GM12801 (cell line): ENCODE data around the gene TBC1D22A.

Experiments used
- TF ChIP-seq, protein P1 (sequence below): IDR thresholded peaks from one replicate; pipeline ENCODE4 v1.5.1; 2011; ENCODE audit warnings: control low read depth; ENCODE audit not compliant: insufficient read length; ENCODE audit errors: extremely low read depth

TBC1D22A gene

GRCh38 chr22:47207387-47207786, 444.9 kb downstream of the TBC1D22A start:
- TF ChIP-seq, protein P1, sequence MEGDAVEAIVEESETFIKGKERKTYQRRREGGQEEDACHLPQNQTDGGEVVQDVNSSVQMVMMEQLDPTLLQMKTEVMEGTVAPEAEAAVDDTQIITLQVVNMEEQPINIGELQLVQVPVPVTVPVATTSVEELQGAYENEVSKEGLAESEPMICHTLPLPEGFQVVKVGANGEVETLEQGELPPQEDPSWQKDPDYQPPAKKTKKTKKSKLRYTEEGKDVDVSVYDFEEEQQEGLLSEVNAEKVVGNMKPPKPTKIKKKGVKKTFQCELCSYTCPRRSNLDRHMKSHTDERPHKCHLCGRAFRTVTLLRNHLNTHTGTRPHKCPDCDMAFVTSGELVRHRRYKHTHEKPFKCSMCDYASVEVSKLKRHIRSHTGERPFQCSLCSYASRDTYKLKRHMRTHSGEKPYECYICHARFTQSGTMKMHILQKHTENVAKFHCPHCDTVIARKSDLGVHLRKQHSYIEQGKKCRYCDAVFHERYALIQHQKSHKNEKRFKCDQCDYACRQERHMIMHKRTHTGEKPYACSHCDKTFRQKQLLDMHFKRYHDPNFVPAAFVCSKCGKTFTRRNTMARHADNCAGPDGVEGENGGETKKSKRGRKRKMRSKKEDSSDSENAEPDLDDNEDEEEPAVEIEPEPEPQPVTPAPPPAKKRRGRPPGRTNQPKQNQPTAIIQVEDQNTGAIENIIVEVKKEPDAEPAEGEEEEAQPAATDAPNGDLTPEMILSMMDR, result no peak

- TF ChIP-seq, protein P1, result no peak
These were observed 445.6 kb downstream of the TBC1D22A start for GRCh38 chr22:47207846-47208554.

GRCh38 chr22:47208630-47209029, 446.2 kb downstream of the TBC1D22A start:
- TF ChIP-seq, protein P1, result no peak

- TF ChIP-seq, protein P1, result no peak
These were observed 446.6 kb downstream of the TBC1D22A start for GRCh38 chr22:47209040-47209514.

GRCh38 chr22:47209547-47210023, 447.1 kb downstream of the TBC1D22A start:
- TF ChIP-seq, protein P1, result no peak

DNA sequence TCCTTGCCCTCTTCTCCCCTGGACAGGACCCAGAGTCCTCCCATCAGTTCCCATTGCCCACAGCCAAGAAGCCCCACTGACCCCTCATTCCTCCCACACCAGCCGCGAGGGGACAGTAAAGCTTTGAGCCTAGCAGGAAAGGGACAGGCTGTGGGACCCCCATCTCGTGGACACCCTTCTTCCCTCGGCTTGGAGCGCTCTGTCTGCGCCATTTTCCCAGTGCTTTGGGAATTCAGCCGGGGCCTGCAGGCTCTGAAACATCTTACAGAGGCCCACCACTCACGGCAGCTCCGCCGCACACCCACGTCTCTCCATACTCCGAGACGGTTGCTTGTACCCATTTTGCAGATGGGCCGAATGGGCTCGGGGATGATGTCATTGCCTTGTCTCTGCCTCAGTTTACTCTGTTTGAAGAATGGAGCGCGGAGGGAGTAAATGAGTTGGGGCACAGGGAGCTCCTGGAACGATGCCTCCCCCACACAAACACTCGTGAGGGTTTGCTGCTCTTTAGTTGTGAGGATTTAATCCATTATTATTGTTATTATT, 447.7 kb downstream of the TBC1D22A start:
- TF ChIP-seq, protein P1, result no peak

DNA sequence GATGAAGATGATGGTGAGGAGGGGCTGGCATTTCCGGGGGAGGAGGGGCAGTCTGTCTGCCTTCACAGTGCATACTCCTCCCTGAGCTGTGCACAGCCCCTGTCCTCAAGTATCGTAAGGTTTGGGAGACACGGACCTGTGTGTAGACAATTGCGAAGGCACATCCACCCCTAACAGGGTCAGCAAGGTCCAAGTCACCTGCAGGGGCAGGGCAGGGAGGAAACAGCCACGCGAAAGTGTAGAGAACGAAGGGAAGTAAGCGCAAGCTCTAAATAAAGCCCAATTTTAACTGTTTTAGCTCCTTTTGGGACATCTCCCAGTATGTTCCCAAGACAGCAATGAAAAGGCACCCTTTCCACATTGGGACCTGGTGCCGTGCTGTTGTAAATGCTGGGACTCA, 448.2 kb downstream of the TBC1D22A start:
- TF ChIP-seq, protein P1, result no peak
